ENCODE results near the gene ADCY9.

The ADCY9 gene

GRCh38 chr16:4091240-4092012 lies 24.8 kb downstream of the ADCY9 start:
- no peak overlapping the region for H3K27ac Mint-ChIP-seq
- peaks cover 4% of the 10 kb centered on the region for H3K4me1 Mint-ChIP-seq
- ATAC-seq: no peak

GRCh38 chr16:4090351-4090851 lies 25.8 kb downstream of the ADCY9 start:
- Mint-ChIP-seq H3K9me3 (no peaks in the 10 kb centered on the region), H3K36me3 (no peaks in the 10 kb centered on the region)

More at GRCh38 chr16:4091240-4092012, 24.8 kb downstream of the ADCY9 start:
- H3K4me3 Mint-ChIP-seq: no peak overlapping the region
- H3K27me3 Mint-ChIP-seq: peaks cover 8% of the 10 kb centered on the region
- no peaks in the 10 kb centered on the region for H3K9me3 Mint-ChIP-seq
- H3K36me3 Mint-ChIP-seq: no peaks in the 10 kb centered on the region

GRCh38 chr16:4089811-4090301 lies 26.4 kb downstream of the ADCY9 start:
- ATAC-seq: no peak
- H3K4me1 Mint-ChIP-seq: no peaks in the 10 kb centered on the region
- peaks cover 8% of the 10 kb centered on the region for H3K27me3 Mint-ChIP-seq
- no peaks in the 10 kb centered on the region for H3K36me3 Mint-ChIP-seq
- H3K9me3 Mint-ChIP-seq: no peaks in the 10 kb centered on the region
- H3K4me3 Mint-ChIP-seq: no peak overlapping the region
- H3K27ac Mint-ChIP-seq: no peak overlapping the region

More at GRCh38 chr16:4090351-4090851, 25.8 kb downstream of the ADCY9 start:
- Mint-ChIP-seq H3K27me3 (peaks cover 8% of the 10 kb centered on the region), H3K4me1 (no peaks in the 10 kb centered on the region), H3K4me3 (no peak overlapping the region), H3K27ac (no peak overlapping the region)
- no peak for ATAC-seq

DNA sequence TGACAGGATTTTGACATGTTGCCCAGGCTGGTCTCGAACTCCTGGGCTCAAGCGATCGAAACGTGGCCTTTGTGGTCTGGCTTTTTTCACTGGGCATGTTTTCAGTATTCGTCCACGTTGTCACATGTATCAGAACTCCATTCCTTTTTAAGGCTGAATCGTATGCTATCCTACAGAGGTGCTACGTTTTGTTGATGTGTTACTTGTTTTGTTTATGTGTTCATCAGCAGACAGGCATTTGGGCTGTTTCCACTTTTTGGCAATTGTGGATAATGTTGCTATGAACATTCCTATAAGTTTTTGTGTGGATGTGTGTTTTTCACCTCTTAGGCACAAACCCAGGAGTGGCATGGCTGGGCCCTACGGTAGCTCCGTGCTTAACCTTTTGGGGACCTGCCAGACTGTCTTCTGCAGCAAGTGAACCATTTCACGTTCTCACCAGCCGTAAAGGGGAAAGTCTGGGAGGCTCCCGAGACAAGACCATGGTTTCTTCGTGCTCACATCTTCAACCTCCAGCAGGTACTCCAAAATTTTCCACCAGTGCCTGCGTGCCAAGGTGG lies 26.9 kb downstream of the ADCY9 start:
- Mint-ChIP-seq H3K4me1 (no peaks in the 10 kb centered on the region), H3K27me3 (peaks cover 8% of the 10 kb centered on the region), H3K9me3 (no peaks in the 10 kb centered on the region), H3K27ac (no peak overlapping the region), H3K4me3 (no peak overlapping the region), H3K36me3 (no peaks in the 10 kb centered on the region)
- ATAC-seq: no peak

- Mint-ChIP-seq H3K27ac (no peak overlapping the region), H3K27me3 (peaks cover 8% of the 10 kb centered on the region)
Observed at GRCh38 chr16:4087990-4088577, 28.2 kb downstream of the ADCY9 start.

GRCh38 chr16:4087099-4087885 lies 28.9 kb downstream of the ADCY9 start:
- H3K4me3 Mint-ChIP-seq: no peak overlapping the region
- peaks cover 3% of the 10 kb centered on the region for H3K9me3 Mint-ChIP-seq
- H3K4me1 Mint-ChIP-seq: no peaks in the 10 kb centered on the region
- H3K36me3 Mint-ChIP-seq: no peaks in the 10 kb centered on the region
- no peak overlapping the region for H3K27ac Mint-ChIP-seq
- no peak for ATAC-seq
- peaks cover 2% of the 10 kb centered on the region for H3K27me3 Mint-ChIP-seq

More at GRCh38 chr16:4087990-4088577, 28.2 kb downstream of the ADCY9 start:
- Mint-ChIP-seq H3K4me1 (no peaks in the 10 kb centered on the region), H3K36me3 (no peaks in the 10 kb centered on the region), H3K9me3 (peaks cover 3% of the 10 kb centered on the region), H3K4me3 (no peak overlapping the region)
- ATAC-seq: no peak

- H3K36me3 Mint-ChIP-seq: no peaks in the 10 kb centered on the region
- peaks cover 3% of the 10 kb centered on the region for H3K9me3 Mint-ChIP-seq
- no peaks in the 10 kb centered on the region for H3K4me1 Mint-ChIP-seq
- H3K4me3 Mint-ChIP-seq: no peak overlapping the region
- no peak for ATAC-seq
- H3K27me3 Mint-ChIP-seq: no peaks in the 10 kb centered on the region
- H3K27ac Mint-ChIP-seq: no peak overlapping the region
Observed at GRCh38 chr16:4086153-4086552, 30.1 kb downstream of the ADCY9 start.

DNA sequence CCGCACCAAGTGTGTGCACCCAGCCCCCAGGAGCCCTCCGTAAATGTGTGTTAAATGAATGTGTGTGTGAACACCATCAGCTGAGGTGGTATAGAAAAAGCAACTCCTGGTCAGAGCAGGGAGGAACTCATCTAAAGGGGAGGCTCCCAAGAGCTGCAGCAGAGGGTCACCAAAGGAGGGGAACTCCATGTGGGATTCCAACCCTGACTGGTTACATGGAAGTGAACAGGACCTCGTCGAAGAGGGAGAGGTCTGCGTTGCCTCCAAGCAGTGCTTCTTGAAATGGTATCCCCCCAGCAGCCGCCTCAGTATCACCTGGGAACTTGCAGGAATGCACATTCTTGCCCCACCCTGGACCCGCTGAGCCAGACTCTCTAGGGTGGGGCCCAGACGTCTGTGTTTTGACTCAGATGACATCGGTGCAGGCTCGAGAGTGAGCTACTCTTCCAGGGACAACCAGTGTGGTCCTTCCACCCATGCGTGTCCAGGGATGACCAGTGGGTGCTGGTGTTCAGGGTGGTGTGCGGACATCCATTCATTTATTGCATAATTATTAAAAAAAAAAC lies 30.8 kb downstream of the ADCY9 start:
- no peak overlapping the region for H3K27ac Mint-ChIP-seq
- no peak overlapping the region for H3K4me3 Mint-ChIP-seq
- no peak for ATAC-seq
- H3K36me3 Mint-ChIP-seq: no peaks in the 10 kb centered on the region
- H3K27me3 Mint-ChIP-seq: no peaks in the 10 kb centered on the region
- no peaks in the 10 kb centered on the region for H3K4me1 Mint-ChIP-seq
- H3K9me3 Mint-ChIP-seq: peaks cover 3% of the 10 kb centered on the region

DNA sequence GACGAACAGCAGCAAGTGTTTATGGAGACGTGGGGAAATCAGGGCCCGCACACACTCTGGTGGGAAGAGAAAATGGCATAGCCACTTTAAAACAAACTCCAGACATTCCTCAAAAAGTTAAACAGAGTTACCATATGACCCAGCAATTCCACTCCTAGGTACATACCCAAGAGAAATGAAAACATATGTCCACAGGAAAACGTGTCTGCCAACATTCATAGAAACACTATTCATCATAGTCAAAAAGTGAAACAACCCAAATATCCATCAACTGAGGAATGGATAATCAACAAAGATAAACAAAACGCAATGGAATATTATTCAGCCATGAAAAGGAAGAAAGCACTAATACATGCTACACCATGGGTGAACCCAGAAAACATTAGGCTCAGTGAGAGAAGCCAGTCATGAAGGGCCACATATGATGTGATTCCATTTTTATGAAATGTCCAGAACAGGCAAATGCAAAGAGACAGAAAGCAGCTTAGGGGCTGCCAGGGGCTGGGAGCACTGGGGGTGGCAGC lies 32.8 kb downstream of the ADCY9 start:
- no peak overlapping the region for H3K27ac Mint-ChIP-seq
- no peak for ATAC-seq

GRCh38 chr16:4082474-4083044 lies 33.7 kb downstream of the ADCY9 start:
- H3K4me3 Mint-ChIP-seq: no peak overlapping the region
- H3K27me3 Mint-ChIP-seq: peaks cover 8% of the 10 kb centered on the region
- peaks cover 7% of the 10 kb centered on the region for H3K9me3 Mint-ChIP-seq
- no peak for ATAC-seq
- H3K27ac Mint-ChIP-seq: no peak overlapping the region
- no peaks in the 10 kb centered on the region for H3K36me3 Mint-ChIP-seq
- no peaks in the 10 kb centered on the region for H3K4me1 Mint-ChIP-seq

More for the DNA sequence above, 32.8 kb downstream of the ADCY9 start:
- Mint-ChIP-seq H3K4me3 (no peak overlapping the region), H3K36me3 (no peaks in the 10 kb centered on the region), H3K27me3 (peaks cover 5% of the 10 kb centered on the region), H3K4me1 (no peaks in the 10 kb centered on the region), H3K9me3 (peaks cover 7% of the 10 kb centered on the region)

- no peaks in the 10 kb centered on the region for H3K36me3 Mint-ChIP-seq
- no peaks in the 10 kb centered on the region for H3K4me1 Mint-ChIP-seq
- ATAC-seq: no peak
- no peak overlapping the region for H3K4me3 Mint-ChIP-seq
- H3K27me3 Mint-ChIP-seq: peaks cover 8% of the 10 kb centered on the region
- H3K9me3 Mint-ChIP-seq: peaks cover 7% of the 10 kb centered on the region
- H3K27ac Mint-ChIP-seq: no peak overlapping the region
Observed at GRCh38 chr16:4081521-4082021, 34.7 kb downstream of the ADCY9 start.

DNA sequence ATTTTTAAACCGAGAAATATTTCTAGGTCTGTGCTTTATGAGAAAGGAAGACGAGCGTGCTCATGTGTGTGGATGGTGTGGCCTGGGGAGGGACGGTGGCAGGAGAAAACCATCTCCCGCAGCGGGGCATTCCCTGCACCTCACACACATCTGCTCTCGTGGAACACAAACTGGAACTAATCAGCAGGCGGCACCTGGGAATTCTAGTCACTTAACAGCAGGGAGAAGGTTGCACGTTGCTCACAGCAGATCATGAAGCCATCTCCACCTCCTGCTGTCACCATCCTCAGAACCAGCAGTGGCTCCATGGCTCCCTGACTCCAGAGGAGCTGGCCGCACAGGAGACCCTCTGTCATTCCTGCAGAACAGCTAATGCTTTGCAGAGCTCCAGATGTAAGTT lies 35.2 kb downstream of the ADCY9 start:
- Mint-ChIP-seq H3K27ac (no peak overlapping the region), H3K9me3 (peaks cover 7% of the 10 kb centered on the region), H3K36me3 (no peaks in the 10 kb centered on the region), H3K4me1 (no peaks in the 10 kb centered on the region), H3K27me3 (peaks cover 8% of the 10 kb centered on the region), H3K4me3 (no peak overlapping the region)
- ATAC-seq: no peak

GRCh38 chr16:4077174-4077649 lies 39.0 kb downstream of the ADCY9 start:
- Mint-ChIP-seq H3K27ac (no peak overlapping the region), H3K4me1 (no peaks in the 10 kb centered on the region), H3K9me3 (peaks cover 4% of the 10 kb centered on the region), H3K36me3 (no peaks in the 10 kb centered on the region), H3K27me3 (peaks cover 8% of the 10 kb centered on the region), H3K4me3 (no peak overlapping the region)
- ATAC-seq: no peak

DNA sequence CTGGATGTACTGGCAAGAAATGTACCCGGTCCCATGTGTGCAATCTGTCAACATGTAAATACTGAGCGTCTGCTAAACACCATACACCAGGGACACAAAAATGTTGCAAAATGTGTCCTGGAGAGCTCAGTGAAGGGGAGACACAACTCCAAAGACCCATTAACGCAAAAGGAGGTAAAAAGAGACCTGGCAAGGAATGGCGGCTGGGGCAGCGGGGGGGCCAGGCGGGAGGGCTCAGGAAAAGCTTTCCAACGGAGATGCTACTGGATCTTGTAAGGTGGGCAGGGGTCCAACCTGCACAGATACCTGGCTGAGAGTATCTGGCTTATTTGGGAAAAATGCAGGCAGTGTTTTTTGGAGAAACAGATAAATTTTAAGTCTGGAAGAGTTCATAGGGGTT lies 40.7 kb downstream of the ADCY9 start:
- Mint-ChIP-seq H3K27me3 (peaks cover 8% of the 10 kb centered on the region), H3K4me1 (no peaks in the 10 kb centered on the region), H3K4me3 (no peak overlapping the region), H3K36me3 (no peaks in the 10 kb centered on the region), H3K9me3 (peaks cover 4% of the 10 kb centered on the region), H3K27ac (no peak overlapping the region)
- no peak for ATAC-seq

All from stimulated activated memory B cell treated with anti-CD40 and anti-IgM and Interleukin-4, amounts not matched to agents 10 μg/mL and 1 μg/mL and 100 μg/mL, for 72 hours (primary cell).